ENCODE results near the gene NDUFB8. TPM values are rescaled to one million over a fixed set of nuclear protein-coding genes. Genes with fewer than 3 reads are reported as not detected.

The NDUFB8 gene
- total RNA-seq, 1 donor from 2014 or later: 430 TPM

DNA sequence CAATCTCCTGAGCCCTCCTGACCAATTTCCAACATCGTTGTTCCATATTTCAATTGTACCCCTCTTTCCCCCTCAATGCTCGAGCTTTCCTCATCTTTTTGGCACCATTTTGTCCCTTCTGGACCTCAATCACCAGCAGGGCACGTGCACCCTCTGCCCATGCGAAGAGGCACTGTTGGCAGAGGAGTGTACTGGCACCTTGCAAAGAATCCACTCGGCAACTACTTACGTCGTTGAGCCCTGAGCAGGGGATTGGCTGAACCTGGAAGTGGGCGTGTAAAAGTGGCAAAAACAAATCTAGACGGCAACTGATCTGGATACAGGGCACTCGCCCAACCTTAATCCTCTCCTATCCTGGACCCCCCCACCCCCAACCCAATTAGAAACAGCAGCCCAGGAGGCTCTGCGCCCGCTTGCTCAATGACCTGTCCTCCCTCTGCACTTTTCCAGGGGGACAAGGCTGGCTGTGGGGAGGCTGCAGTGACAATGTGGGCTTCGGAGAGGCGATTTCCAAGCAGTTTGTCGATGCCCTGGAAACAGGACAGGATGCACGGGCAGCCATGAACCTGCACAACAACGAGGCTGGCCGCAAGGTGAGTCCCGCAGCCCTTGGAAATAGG, 48.1 kb downstream of the NDUFB8 start:
- H3K4me1 ChIP-seq: peaks cover 16% of the 10 kb centered on the region
- H3K9me3 ChIP-seq (replicated peaks): no peaks in the 10 kb centered on the region
- H3K27ac ChIP-seq (replicated peaks): no peak overlapping the region
- TF ChIP-seq, protein P1, sequence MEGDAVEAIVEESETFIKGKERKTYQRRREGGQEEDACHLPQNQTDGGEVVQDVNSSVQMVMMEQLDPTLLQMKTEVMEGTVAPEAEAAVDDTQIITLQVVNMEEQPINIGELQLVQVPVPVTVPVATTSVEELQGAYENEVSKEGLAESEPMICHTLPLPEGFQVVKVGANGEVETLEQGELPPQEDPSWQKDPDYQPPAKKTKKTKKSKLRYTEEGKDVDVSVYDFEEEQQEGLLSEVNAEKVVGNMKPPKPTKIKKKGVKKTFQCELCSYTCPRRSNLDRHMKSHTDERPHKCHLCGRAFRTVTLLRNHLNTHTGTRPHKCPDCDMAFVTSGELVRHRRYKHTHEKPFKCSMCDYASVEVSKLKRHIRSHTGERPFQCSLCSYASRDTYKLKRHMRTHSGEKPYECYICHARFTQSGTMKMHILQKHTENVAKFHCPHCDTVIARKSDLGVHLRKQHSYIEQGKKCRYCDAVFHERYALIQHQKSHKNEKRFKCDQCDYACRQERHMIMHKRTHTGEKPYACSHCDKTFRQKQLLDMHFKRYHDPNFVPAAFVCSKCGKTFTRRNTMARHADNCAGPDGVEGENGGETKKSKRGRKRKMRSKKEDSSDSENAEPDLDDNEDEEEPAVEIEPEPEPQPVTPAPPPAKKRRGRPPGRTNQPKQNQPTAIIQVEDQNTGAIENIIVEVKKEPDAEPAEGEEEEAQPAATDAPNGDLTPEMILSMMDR (IDR thresholded peaks at IDR 0.05; ENCODE audit: borderline replicate concordance): no peak
- H3K36me3 ChIP-seq: peaks cover 16% of the 10 kb centered on the region
- peaks cover 45% of the 10 kb centered on the region for H3K27me3 ChIP-seq (ENCODE audit: low read depth)
- peak; percentile 82 for DNase-seq
- H3K4me3 ChIP-seq: peak overlapping the region; percentile 67
- intact Hi-C loops (cut with micrococcal nuclease): no loop called here

DNA sequence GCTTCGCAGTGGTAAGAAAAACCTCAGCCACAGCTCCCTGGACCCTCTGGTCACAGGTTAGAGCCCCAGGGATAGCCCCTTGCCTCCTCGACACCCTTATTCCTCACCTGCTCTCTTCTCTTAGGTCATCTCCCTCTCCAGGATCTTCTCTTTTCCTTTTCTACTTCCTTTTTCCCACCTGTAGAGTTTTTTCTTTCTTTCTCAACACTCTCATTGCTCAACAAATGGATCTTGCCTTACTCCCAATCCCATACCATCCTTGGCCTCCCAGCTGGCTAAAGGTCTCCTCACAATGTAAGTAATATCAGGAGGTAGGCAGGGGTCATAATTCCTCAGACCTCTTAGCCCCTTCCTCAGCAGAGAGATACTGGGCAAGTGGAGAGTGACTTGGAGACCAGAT, 49.7 kb downstream of the NDUFB8 start:
- Histone ChIP-seq H3K9me3 (replicated peaks) (no peaks in the 10 kb centered on the region), H3K27ac (replicated peaks) (no peak overlapping the region), H3K4me1 (peaks cover 16% of the 10 kb centered on the region), H3K36me3 (peaks cover 2% of the 10 kb centered on the region), H3K4me3 (no peak overlapping the region), H3K27me3 (ENCODE audit: low read depth) (peaks cover 45% of the 10 kb centered on the region)
- no peak for DNase-seq
- intact Hi-C loops (cut with micrococcal nuclease): no loop called here
- TF ChIP-seq, protein P1 (IDR thresholded peaks at IDR 0.05; ENCODE audit: borderline replicate concordance): no peak

DNA sequence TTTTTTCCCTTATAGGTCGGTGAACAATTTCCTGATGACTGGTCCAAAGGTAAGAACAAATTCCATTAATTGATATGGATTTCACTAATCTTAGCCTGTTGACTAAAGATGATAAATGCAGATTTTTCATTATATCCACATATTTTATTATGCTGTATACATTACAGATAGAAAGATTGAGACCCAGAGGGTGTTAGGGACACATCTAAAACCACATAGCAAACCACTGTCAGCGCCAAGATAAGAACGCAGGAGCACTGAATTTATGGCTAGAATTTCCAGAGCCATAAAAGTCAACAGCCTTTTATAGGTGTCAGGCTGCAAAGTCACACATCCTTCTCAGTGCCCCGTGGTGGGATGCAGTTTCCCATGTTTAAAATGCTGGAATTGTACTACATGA, 50.6 kb downstream of the NDUFB8 start:
- no peak for DNase-seq
- no peak overlapping the region for H3K4me3 ChIP-seq
- H3K27ac ChIP-seq (replicated peaks): no peak overlapping the region
- H3K27me3 ChIP-seq (ENCODE audit: low read depth): peaks cover 51% of the 10 kb centered on the region
- H3K9me3 ChIP-seq (replicated peaks): no peaks in the 10 kb centered on the region
- TF ChIP-seq, protein P1 (IDR thresholded peaks at IDR 0.05; ENCODE audit: borderline replicate concordance): no peak
- peaks cover 16% of the 10 kb centered on the region for H3K4me1 ChIP-seq
- intact Hi-C loops (cut with micrococcal nuclease): no loop called here
- H3K36me3 ChIP-seq: no peaks in the 10 kb centered on the region

DNA sequence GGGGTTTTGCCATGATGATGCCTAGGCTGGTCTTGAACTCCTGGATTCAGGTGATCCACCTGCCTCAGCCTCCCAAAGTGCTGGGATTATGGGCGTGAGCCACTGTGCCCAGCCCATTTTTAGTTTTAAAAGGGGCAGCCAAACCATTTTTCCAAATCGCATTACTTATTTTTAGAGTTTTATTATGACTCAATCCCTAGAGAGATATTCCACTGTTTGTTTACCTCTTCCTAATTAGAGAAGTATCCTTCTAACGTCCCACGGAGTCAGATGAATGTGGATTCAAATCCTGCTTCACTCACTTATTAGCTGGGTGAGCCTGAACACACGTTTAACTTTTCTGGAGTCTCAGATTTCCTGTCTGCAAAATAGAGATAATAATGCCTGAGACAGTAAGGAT, 51.7 kb downstream of the NDUFB8 start:
- Histone ChIP-seq H3K4me1 (peaks cover 14% of the 10 kb centered on the region), H3K4me3 (no peak overlapping the region), H3K27me3 (ENCODE audit: low read depth) (peaks cover 60% of the 10 kb centered on the region), H3K9me3 (replicated peaks) (no peaks in the 10 kb centered on the region), H3K36me3 (no peaks in the 10 kb centered on the region), H3K27ac (replicated peaks) (no peak overlapping the region)
- DNase-seq: no peak
- intact Hi-C loops (cut with micrococcal nuclease): no loop called here
- TF ChIP-seq, protein P1 (IDR thresholded peaks at IDR 0.05; ENCODE audit: borderline replicate concordance): no peak

Other genes with a start within 250 kb of the NDUFB8 start
- 21.0 TPM for gene BLOC1S2, start 243.2 kb downstream of the NDUFB8 start, total RNA-seq
- not detected for gene PKD2L1, start 199.6 kb downstream of the NDUFB8 start, total RNA-seq
- gene SCD, start 182.6 kb downstream of the NDUFB8 start, total RNA-seq: 4.8 TPM
- not detected for gene WNT8B, start 66.9 kb downstream of the NDUFB8 start, total RNA-seq
- 8.8 TPM for gene SEC31B, start 10.0 kb downstream of the NDUFB8 start, total RNA-seq
- 53.4 TPM for gene HIF1AN, start 6.1 kb upstream of the NDUFB8 start, total RNA-seq
- gene PAX2, start 215.7 kb upstream of the NDUFB8 start, total RNA-seq: not detected

Measured in left ventricle myocardium inferior (tissue), 1 donor.